K562 (cell line): ENCODE measurements around the gene ASIC1. TPM values are rescaled to one million over a fixed set of nuclear protein-coding genes. Genes with fewer than 3 reads are reported as not detected.

Source experiments
- FOXA3 ChIP-seq, 2 experiments: fragments of 450-650 bp in 1 of 2; sonication (generic) in 1 of 2; formaldehyde crosslinking; IDR thresholded peaks in 1 of 2; conservative IDR thresholded peaks in 1 of 2; 2 replicates each; pipeline versions ENCODE4 v1.4.0 to v1.8.0; 2020 to 2022; ENCODE audit warnings: mild to moderate bottlenecking in 2 of 2, missing genetic modification reagents in 1 of 2
- HSF4 ChIP-seq: fragments of 250-450 bp; sonication (Bioruptor Pico); IDR thresholded peaks from 2 replicates; pipeline ENCODE4 v2.1.2; 2022; ENCODE audit warnings: mild to moderate bottlenecking, moderate library complexity, borderline replicate concordance
- MCM2 ChIP-seq: fragments of 450-650 bp; IDR thresholded peaks from 2 replicates; pipeline ENCODE4 v1.6.1; 2017; ENCODE audit warnings: low read depth, mild to moderate bottlenecking
- MIER1 ChIP-seq: fragments of 450-650 bp; IDR thresholded peaks from 2 replicates; pipeline ENCODE4 v1.6.1; 2016; ENCODE audit warnings: antibody characterized with exemption, mild to moderate bottlenecking, low read depth
- MNT ChIP-seq, 2 experiments: fragments of 450-650 bp; conservative IDR thresholded peaks; 2 replicates each; pipeline ENCODE4 v1.6.1; 2017; ENCODE audit warnings: mild to moderate bottlenecking in 2 of 2, moderate library complexity in 2 of 2
- MTF1 ChIP-seq: fragments of 250-450 bp; sonication (Bioruptor Pico); IDR thresholded peaks from 2 replicates; pipeline ENCODE4 v1.9.0; 2021; ENCODE audit warnings: moderate library complexity, mild to moderate bottlenecking, inconsistent platforms, borderline replicate concordance
- MYNN ChIP-seq, 2 experiments: sonication (generic); formaldehyde crosslinking in 1 of 2; IDR thresholded peaks; 2 replicates each; pipeline versions ENCODE4 v1.5.0 to v1.6.1; 2016 to 2020; ENCODE audit warnings: antibody characterized with exemption in 1 of 2, missing genetic modification reagents in 1 of 2
- NCOA1 ChIP-seq: fragments of 450-650 bp; IDR thresholded peaks from 2 replicates; pipeline ENCODE4 v1.6.1; 2016; ENCODE audit warnings: low read depth
- OTX1 ChIP-seq: fragments of 450-650 bp; formaldehyde crosslinking; IDR thresholded peaks from 2 replicates; pipeline ENCODE4 v1.4.0; 2022; ENCODE audit warnings: mild to moderate bottlenecking
- PKNOX1 ChIP-seq: fragments of 450-650 bp; IDR thresholded peaks from 2 replicates; pipeline ENCODE4 v1.6.1; 2016
- RAD21 ChIP-seq, 2 experiments: fragments of 250-450 bp in 1 of 2; fragments of 450-650 bp in 1 of 2; sonication (Bioruptor Pico) in 1 of 2; formaldehyde crosslinking in 1 of 2; IDR thresholded peaks in 1 of 2; conservative IDR thresholded peaks in 1 of 2; 2 replicates each; pipeline versions ENCODE4 v1.4.0 to v1.8.0; 2020 to 2022; ENCODE audit warnings: mild to moderate bottlenecking in 2 of 2, moderate library complexity in 1 of 2
- RBFOX2 ChIP-seq: fragments of 200-400 bp; formaldehyde crosslinking; IDR thresholded peaks from 2 replicates; pipeline ENCODE4 v1.6.1; 2017; ENCODE audit warnings: low read depth, mild to moderate bottlenecking, low read length, moderate library complexity
- RBM14 ChIP-seq: fragments of 200-400 bp; formaldehyde crosslinking; IDR thresholded peaks from 2 replicates; pipeline ENCODE4 v1.6.1; 2018; ENCODE audit warnings: low read depth, mild to moderate bottlenecking, low read length, moderate library complexity, borderline replicate concordance; ENCODE audit not compliant: insufficient read depth
- TBP ChIP-seq: optimal IDR thresholded peaks from 2 replicates; pipeline ENCODE3; 2011; ENCODE audit warnings: low read depth, low read length, improper control_type of control experiment
- ZKSCAN3 ChIP-seq: fragments of 250-450 bp; sonication (Bioruptor Pico); IDR thresholded peaks from 2 replicates; pipeline ENCODE4 v1.4.0; 2020
- ZNF184 ChIP-seq: sonication (generic); formaldehyde crosslinking; IDR thresholded peaks from 2 replicates; pipeline ENCODE4 v1.5.0; 2020; ENCODE audit warnings: missing genetic modification reagents
- polyA plus RNA-seq, 8 experiments: library from polyadenylated mRNA; depleted of rRNA in 4 of 8; stranded (reverse) in 5 of 8; unstranded in 3 of 8; fragments of >200 nt; fragmentation: Nextera tagmentation in 2 of 8; fragmentation: Illumina TruSeq in 1 of 8; extraction: Ambion mirVana in 2 of 8; extraction: Trizol in 1 of 8; gene quantifications; 2 replicates each; pipeline versions ENCODE4 v1.2.1 to v1.2.3, GENCODE V29; 2011 to 2014; ENCODE audit warnings: inconsistent platforms in 1 of 8, missing spikeins in 1 of 8
- total RNA-seq, 7 experiments: library from RNA; depleted of rRNA in 6 of 7; stranded (reverse); fragments of >200 nt in 6 of 7; fragmentation: Illumina TruSeq in 2 of 7; extraction: Trizol in 2 of 7; gene quantifications; 2 replicates each; pipeline versions ENCODE4 v1.2.1 to v1.2.3, GENCODE V29; 2011 to 2021; ENCODE audit warnings: low replicate concordance in 1 of 7
- TF ChIP-seq, protein P1 (sequence below): fragments of 450-650 bp; formaldehyde crosslinking; IDR thresholded peaks from 2 replicates; pipeline ENCODE4 v1.4.0; 2020; ENCODE audit warnings: mild to moderate bottlenecking, moderate library complexity
- TF ChIP-seq, protein P2 (sequence below): fragments of 450-650 bp; IDR thresholded peaks from one replicate; pipeline ENCODE4 v1.6.1; 2018; ENCODE audit warnings: mild to moderate bottlenecking, moderate library complexity; ENCODE audit not compliant: partially characterized antibody
- TF ChIP-seq, protein P3 (sequence below): fragments of 250-450 bp; sonication (Bioruptor Pico); IDR thresholded peaks from 2 replicates; pipeline ENCODE4 v1.4.0; 2020; ENCODE audit warnings: mild to moderate bottlenecking

The ASIC1 gene
- total and polyA plus RNA-seq, 9 of the 15 experiments (the other 6 are each of a cell fraction or from before 2014, with no cell fraction given), result 0.01 to 1.7 (median 0.45) TPM

DNA sequence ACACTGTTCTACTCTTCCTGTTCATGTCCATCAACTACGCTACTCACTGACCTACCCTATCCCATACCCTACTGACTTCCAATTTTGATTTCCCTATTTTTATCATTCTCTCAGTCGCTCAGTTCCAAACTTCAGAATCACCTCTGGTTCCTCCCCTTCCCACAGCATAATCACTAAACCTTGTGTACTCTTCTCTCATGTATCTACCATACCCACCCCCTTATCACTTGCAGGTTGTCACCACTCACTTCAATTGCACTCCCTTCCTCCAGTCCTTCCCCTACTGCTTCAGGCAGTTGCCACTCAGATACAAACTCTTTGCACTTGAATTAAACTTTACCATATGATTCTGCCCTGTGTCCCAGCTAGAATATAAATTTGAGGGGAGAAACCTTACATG, 38.4 kb upstream of the ASIC1 start (continued):
- TF ChIP-seq, protein P1, sequence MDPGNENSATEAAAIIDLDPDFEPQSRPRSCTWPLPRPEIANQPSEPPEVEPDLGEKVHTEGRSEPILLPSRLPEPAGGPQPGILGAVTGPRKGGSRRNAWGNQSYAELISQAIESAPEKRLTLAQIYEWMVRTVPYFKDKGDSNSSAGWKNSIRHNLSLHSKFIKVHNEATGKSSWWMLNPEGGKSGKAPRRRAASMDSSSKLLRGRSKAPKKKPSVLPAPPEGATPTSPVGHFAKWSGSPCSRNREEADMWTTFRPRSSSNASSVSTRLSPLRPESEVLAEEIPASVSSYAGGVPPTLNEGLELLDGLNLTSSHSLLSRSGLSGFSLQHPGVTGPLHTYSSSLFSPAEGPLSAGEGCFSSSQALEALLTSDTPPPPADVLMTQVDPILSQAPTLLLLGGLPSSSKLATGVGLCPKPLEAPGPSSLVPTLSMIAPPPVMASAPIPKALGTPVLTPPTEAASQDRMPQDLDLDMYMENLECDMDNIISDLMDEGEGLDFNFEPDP (CRISPR knock-in tag), result no peak
- no peak for TF ChIP-seq ZNF184 (CRISPR knock-in tag)
- TF ChIP-seq MTF1, result no peak
- TF ChIP-seq, protein P2, sequence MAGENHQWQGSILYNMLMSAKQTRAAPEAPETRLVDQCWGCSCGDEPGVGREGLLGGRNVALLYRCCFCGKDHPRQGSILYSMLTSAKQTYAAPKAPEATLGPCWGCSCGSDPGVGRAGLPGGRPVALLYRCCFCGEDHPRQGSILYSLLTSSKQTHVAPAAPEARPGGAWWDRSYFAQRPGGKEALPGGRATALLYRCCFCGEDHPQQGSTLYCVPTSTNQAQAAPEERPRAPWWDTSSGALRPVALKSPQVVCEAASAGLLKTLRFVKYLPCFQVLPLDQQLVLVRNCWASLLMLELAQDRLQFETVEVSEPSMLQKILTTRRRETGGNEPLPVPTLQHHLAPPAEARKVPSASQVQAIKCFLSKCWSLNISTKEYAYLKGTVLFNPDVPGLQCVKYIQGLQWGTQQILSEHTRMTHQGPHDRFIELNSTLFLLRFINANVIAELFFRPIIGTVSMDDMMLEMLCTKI, result no peak
- TF ChIP-seq NCOA1, result no peak
- no peak for TF ChIP-seq OTX1 (CRISPR knock-in tag)
- TF ChIP-seq TBP, result no peak
- TF ChIP-seq RAD21 (CRISPR knock-in tag; conservative IDR thresholded peaks at IDR 0.05 in 1 of 2, IDR thresholded peaks at IDR 0.05 in 1 of 2), result no peak
- TF ChIP-seq PKNOX1, result peak; percentile 51; the same call in 1 of the 2 replicates
- peak; percentile 73 to 92 for TF ChIP-seq FOXA3 (CRISPR knock-in tag; conservative IDR thresholded peaks at IDR 0.05 in 1 of 2, IDR thresholded peaks at IDR 0.05 in 1 of 2)
- TF ChIP-seq MCM2, result no peak
- TF ChIP-seq, protein P3, sequence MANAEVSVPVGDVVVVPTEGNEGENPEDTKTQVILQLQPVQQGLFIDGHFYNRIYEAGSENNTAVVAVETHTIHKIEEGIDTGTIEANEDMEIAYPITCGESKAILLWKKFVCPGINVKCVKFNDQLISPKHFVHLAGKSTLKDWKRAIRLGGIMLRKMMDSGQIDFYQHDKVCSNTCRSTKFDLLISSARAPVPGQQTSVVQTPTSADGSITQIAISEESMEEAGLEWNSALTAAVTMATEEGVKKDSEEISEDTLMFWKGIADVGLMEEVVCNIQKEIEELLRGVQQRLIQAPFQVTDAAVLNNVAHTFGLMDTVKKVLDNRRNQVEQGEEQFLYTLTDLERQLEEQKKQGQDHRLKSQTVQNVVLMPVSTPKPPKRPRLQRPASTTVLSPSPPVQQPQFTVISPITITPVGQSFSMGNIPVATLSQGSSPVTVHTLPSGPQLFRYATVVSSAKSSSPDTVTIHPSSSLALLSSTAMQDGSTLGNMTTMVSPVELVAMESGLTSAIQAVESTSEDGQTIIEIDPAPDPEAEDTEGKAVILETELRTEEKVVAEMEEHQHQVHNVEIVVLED (CRISPR knock-in tag), result no peak
- no peak for TF ChIP-seq HSF4 (CRISPR knock-in tag)
- no peak for TF ChIP-seq ZKSCAN3 (CRISPR knock-in tag)
- no peak for TF ChIP-seq MIER1
- TF ChIP-seq MNT (conservative IDR thresholded peaks at IDR 0.05), result no peak
- TF ChIP-seq RBM14, result no peak
- TF ChIP-seq RBFOX2, result no peak
- TF ChIP-seq MYNN (IDR thresholded peaks at IDR 0.05), result no peak
- no peak for TF ChIP-seq MYNN (CRISPR knock-in tag; IDR thresholded peaks at IDR 0.05)
